HepG2 (cell line): Measurements from ENCODE around the gene SAMD9L. TPM values are rescaled to one million over a fixed set of nuclear protein-coding genes. Genes with fewer than 3 reads are reported as not detected.

ENCODE experiments used
- ATAC-seq: fragments of 200-7000 bp; cut with Tn5 transposase; 3 replicates; pipeline ENCODE4 v1.9.1; 2020; ENCODE audit warnings: mild to moderate bottlenecking, moderate library complexity
- BruUV-seq: library from RNA; stranded (reverse); fragments of 400-500 nt; replicated peaks from 2 replicates; lab custom pipeline; 2021; lab: Mats Ljungman, UMichigan
- CTCF ChIA-PET: fragments of 300-600 bp; formaldehyde crosslinking; extraction: SDS; loops from one replicate; lab custom pipeline; 2021; ENCODE audit warnings: low total read pairs, inconsistent platforms, low intra/inter-chr PET ratio; lab: Yijun Ruan, JAX
- POLR2A ChIA-PET: fragments of 350-600 bp; sonication (Branson Sonifier 250); formaldehyde crosslinking; loops from one replicate; lab custom pipeline; 2020; ENCODE audit warnings: antibody characterized with exemption, inconsistent platforms; lab: Yijun Ruan, JAX
- DNase-seq: peaks from one replicate; pipeline ENCODE4 v3.0.0-alpha.2; 2015; ENCODE audit warnings: low spot score
- FAIRE-seq: peaks from 3 replicates; lab custom pipeline; 2011; peaks lifted over from hg19 to GRCh38; lab: Jason Lieb, UNC
- H2AFZ ChIP-seq: one replicate; pipeline ENCODE4 v1.6.1; 2011; ENCODE audit warnings: low read length, inconsistent platforms
- H3K27ac ChIP-seq: fragments of 300-600 bp; 3 replicates; pipeline ENCODE4 v1.8.0; 2011; ENCODE audit warnings: mixed run types, mild to moderate bottlenecking, mixed read lengths, low read length, inconsistent platforms; ENCODE audit not compliant: insufficient read depth; ENCODE audit errors: extremely low read length
- H3K27me3 ChIP-seq, 2 experiments: fragments of 200-600 bp in 1 of 2; 2 replicates in 1 of 2; 3 replicates in 1 of 2; pipeline versions ENCODE4 v1.6.0 to v1.8.0; 2011; ENCODE audit warnings: low read length in 2 of 2, mild to moderate bottlenecking in 2 of 2, moderate library complexity in 2 of 2, inconsistent platforms in 1 of 2; ENCODE audit not compliant: insufficient read depth in 2 of 2, control insufficient read depth in 1 of 2
- H3K36me3 ChIP-seq, 2 experiments: fragments of 200-600 bp in 1 of 2; replicated peaks in 1 of 2; 2 replicates in 1 of 2; 3 replicates in 1 of 2; pipeline versions ENCODE4 v1.5.1 to v1.8.0; 2011; ENCODE audit warnings: low read length in 2 of 2, inconsistent platforms in 1 of 2; ENCODE audit not compliant: insufficient read depth in 2 of 2, control insufficient read depth in 1 of 2
- H3K4me1 ChIP-seq: 2 replicates; pipeline ENCODE4 v1.5.1; 2012; ENCODE audit warnings: low read length, inconsistent platforms; ENCODE audit not compliant: insufficient read depth
- H3K4me2 ChIP-seq: 2 replicates; pipeline ENCODE4 v1.6.0; 2011; ENCODE audit warnings: low read depth, low read length, inconsistent platforms
- H3K4me3 ChIP-seq, 3 experiments: fragments of 200-600 bp in 1 of 3; sonication (generic), shearing (Covaris generic) in 1 of 3; replicated peaks in 1 of 3; 2 replicates each; pipeline ENCODE4 v1.5.1; 2011 to 2016; ENCODE audit warnings: low read length in 3 of 3, inconsistent platforms in 2 of 3, low read depth in 2 of 3, mild to moderate bottlenecking in 2 of 3, control low read depth in 1 of 3, mixed read lengths in 1 of 3; ENCODE audit not compliant: insufficient read depth in 1 of 3
- H3K79me2 ChIP-seq: one replicate; pipeline ENCODE4 v1.6.1; 2011; ENCODE audit warnings: low read length, inconsistent platforms; ENCODE audit not compliant: insufficient read depth
- H3K9ac ChIP-seq: 2 replicates; pipeline ENCODE4 v1.6.0; 2011; ENCODE audit warnings: mild to moderate bottlenecking, low read depth, low read length, inconsistent platforms; ENCODE audit not compliant: insufficient read depth
- H3K9me3 ChIP-seq: 2 replicates; pipeline ENCODE4 v1.5.1; 2012; ENCODE audit warnings: mild to moderate bottlenecking, low read length
- H4K20me1 ChIP-seq: 2 replicates; pipeline ENCODE4 v1.6.0; 2011; ENCODE audit warnings: inconsistent platforms, mild to moderate bottlenecking, low read length, moderate library complexity; ENCODE audit not compliant: insufficient read depth
- FOXO1 ChIP-seq: sonication (generic); formaldehyde crosslinking; IDR thresholded peaks from 2 replicates; pipeline ENCODE4 v1.4.0; 2020; ENCODE audit warnings: missing genetic modification reagents
- GATA4 ChIP-seq: sonication (generic); IDR thresholded peaks from 2 replicates; pipeline ENCODE4 v1.6.1; 2016; ENCODE audit warnings: antibody characterized with exemption, low read depth, borderline replicate concordance
- HDAC1 ChIP-seq: sonication (generic); formaldehyde crosslinking; IDR thresholded peaks from 2 replicates; pipeline ENCODE4 v1.5.1; 2020; ENCODE audit warnings: mild to moderate bottlenecking, missing genetic modification reagents
- MEF2D ChIP-seq: sonication (generic); formaldehyde crosslinking; IDR thresholded peaks from 2 replicates; pipeline ENCODE4 v1.5.1; 2020; ENCODE audit warnings: mild to moderate bottlenecking, missing genetic modification reagents
- NR2F2 ChIP-seq: IDR thresholded peaks from 2 replicates; pipeline ENCODE4 v1.6.1; 2012; ENCODE audit warnings: low read depth, inconsistent platforms, borderline replicate concordance
- PAX8 ChIP-seq: sonication (generic); formaldehyde crosslinking; IDR thresholded peaks from 2 replicates; pipeline ENCODE4 v1.8.0; 2022; ENCODE audit warnings: mild to moderate bottlenecking, missing genetic modification reagents, borderline replicate concordance
- PAXIP1 ChIP-seq: sonication (generic); formaldehyde crosslinking; conservative IDR thresholded peaks from 2 replicates; pipeline ENCODE4 v1.4.0; 2020; ENCODE audit warnings: mild to moderate bottlenecking, missing genetic modification reagents, moderate library complexity
- POLR2AphosphoS2 ChIP-seq: IDR thresholded peaks from 2 replicates; pipeline ENCODE4 v1.6.1; 2011; ENCODE audit warnings: low read depth, low read length, improper control_type of control experiment
- RARA ChIP-seq: IDR thresholded peaks from 2 replicates; pipeline ENCODE4 v1.6.1; 2016; ENCODE audit warnings: missing genetic modification reagents, missing compliant biosample characterization
- TBP ChIP-seq: sonication (generic); formaldehyde crosslinking; IDR thresholded peaks from 2 replicates; pipeline ENCODE4 v1.5.0; 2020; ENCODE audit warnings: missing genetic modification reagents
- THYN1 ChIP-seq: sonication (generic); formaldehyde crosslinking; IDR thresholded peaks from 2 replicates; pipeline ENCODE4 v1.8.1; 2023; ENCODE audit warnings: low read depth, mild to moderate bottlenecking, moderate library complexity, missing genetic modification reagents, borderline replicate concordance
- ZBTB3 ChIP-seq: sonication (generic); formaldehyde crosslinking; IDR thresholded peaks from 2 replicates; pipeline ENCODE4 v1.4.0; 2020; ENCODE audit warnings: low read depth, mild to moderate bottlenecking, moderate library complexity, missing genetic modification reagents, borderline replicate concordance
- ZNF354B ChIP-seq: sonication (generic); formaldehyde crosslinking; IDR thresholded peaks from 2 replicates; pipeline ENCODE4 v1.8.0; 2022; ENCODE audit warnings: mild to moderate bottlenecking, missing genetic modification reagents
- ZNF747 ChIP-seq: sonication (generic); formaldehyde crosslinking; IDR thresholded peaks from 2 replicates; pipeline ENCODE4 v1.8.1; 2023; ENCODE audit warnings: missing genetic modification reagents, mild to moderate bottlenecking, borderline replicate concordance
- WGBS: methylation state at CpG from one replicate; pipeline ENCODE4 v1.1.6; 2017; ENCODE audit warnings: low lambda C conversion rate; 5-methylcytosine and 5-hydroxymethylcytosine counted together
- in situ Hi-C: cut with HindIII; loops from 2 replicates; pipeline ENCODE4 v1.10.0; 2017; ENCODE audit warnings: low pct_unique_long_range_greater_than_20kb; ENCODE audit not compliant: extremely low pct_ligation_motif_present
- intact Hi-C: fragments of 100-400 bp; cut with micrococcal nuclease; formaldehyde crosslinking; loops from one replicate; pipeline ENCODE4 v1.10.0; 2022; ENCODE audit not compliant: unreplicated experiment
- polyA plus RNA-seq, 8 experiments: library from polyadenylated mRNA; depleted of rRNA in 3 of 8; stranded (reverse) in 7 of 8; unstranded in 1 of 8; fragments of >200 nt; fragmentation: Illumina TruSeq in 4 of 8; extraction: Trizol in 4 of 8; gene quantifications; 2 replicates each; pipeline versions ENCODE4 v1.2.1 to v1.2.3, GENCODE V29; 2011 to 2016; ENCODE audit warnings: low read depth in 4 of 8, missing spikeins in 1 of 8, mixed read lengths in 1 of 8; ENCODE audit not compliant: insufficient read depth in 1 of 8
- total RNA-seq, 5 experiments: library from RNA; depleted of rRNA; stranded (reverse); fragments of >200 nt; fragmentation: Illumina TruSeq; extraction: Trizol; gene quantifications; 2 replicates each; pipeline ENCODE4 v1.2.3, GENCODE V29; 2016; ENCODE audit warnings: low read depth in 1 of 5
- TF ChIP-seq, protein P1 (sequence below): sonication (generic); formaldehyde crosslinking; IDR thresholded peaks from 2 replicates; pipeline ENCODE4 v1.4.0; 2020; ENCODE audit warnings: missing genetic modification reagents, borderline replicate concordance

The SAMD9L gene
- total and polyA plus RNA-seq, 2 of the 13 experiments (the other 11 are each of a cell fraction or from before 2014, with no cell fraction given), result not detected

DNA sequence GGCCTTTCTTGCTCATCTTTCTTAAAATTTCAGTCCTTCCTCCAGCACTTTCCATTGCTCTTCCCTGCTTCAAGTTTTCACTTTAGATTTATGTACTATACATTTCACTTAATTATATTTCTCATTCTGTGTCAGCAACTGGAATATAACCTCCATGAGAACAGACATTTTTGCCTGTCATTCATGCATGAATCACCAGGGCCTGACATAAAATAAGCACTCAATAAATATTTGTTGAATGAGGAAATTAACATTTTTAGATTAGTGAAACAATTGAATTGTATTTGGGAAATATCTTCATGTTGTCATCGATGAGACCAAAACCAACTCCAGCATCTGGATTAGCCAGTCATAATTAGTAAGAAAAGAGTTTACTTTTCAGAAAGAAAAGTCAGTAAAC lies 6.1 kb downstream of the SAMD9L start (continued):
- TF ChIP-seq ZNF354B (CRISPR knock-in tag) (no peak), PAXIP1 (CRISPR knock-in tag) (no peak)

- FAIRE-seq, result no peak
These were observed 7.5 kb downstream of the SAMD9L start for GRCh38 chr7:93140582-93141191.

More at GRCh38 chr7:93140582-93141191, 7.5 kb downstream of the SAMD9L start:
- no peaks in the 10 kb centered on the region for H3K4me1 ChIP-seq
- DNase-seq, result no peak
- H3K4me3 ChIP-seq, result no peak overlapping the region
- H2AFZ ChIP-seq, result no peak overlapping the region
- no peak overlapping the region for H3K27ac ChIP-seq
- intact Hi-C loops, result no loop called here
- in situ Hi-C loops, result no loop called here
- TF ChIP-seq THYN1 (CRISPR knock-in tag), result no peak
- no peak for TF ChIP-seq GATA4
- no peak for TF ChIP-seq PAX8 (CRISPR knock-in tag)
- no peak for TF ChIP-seq FOXO1
- no peak for TF ChIP-seq RARA (CRISPR knock-in tag)
- no peak for TF ChIP-seq HDAC1 (CRISPR knock-in tag)
- TF ChIP-seq MEF2D (CRISPR knock-in tag), result no peak
- TF ChIP-seq, protein P1, sequence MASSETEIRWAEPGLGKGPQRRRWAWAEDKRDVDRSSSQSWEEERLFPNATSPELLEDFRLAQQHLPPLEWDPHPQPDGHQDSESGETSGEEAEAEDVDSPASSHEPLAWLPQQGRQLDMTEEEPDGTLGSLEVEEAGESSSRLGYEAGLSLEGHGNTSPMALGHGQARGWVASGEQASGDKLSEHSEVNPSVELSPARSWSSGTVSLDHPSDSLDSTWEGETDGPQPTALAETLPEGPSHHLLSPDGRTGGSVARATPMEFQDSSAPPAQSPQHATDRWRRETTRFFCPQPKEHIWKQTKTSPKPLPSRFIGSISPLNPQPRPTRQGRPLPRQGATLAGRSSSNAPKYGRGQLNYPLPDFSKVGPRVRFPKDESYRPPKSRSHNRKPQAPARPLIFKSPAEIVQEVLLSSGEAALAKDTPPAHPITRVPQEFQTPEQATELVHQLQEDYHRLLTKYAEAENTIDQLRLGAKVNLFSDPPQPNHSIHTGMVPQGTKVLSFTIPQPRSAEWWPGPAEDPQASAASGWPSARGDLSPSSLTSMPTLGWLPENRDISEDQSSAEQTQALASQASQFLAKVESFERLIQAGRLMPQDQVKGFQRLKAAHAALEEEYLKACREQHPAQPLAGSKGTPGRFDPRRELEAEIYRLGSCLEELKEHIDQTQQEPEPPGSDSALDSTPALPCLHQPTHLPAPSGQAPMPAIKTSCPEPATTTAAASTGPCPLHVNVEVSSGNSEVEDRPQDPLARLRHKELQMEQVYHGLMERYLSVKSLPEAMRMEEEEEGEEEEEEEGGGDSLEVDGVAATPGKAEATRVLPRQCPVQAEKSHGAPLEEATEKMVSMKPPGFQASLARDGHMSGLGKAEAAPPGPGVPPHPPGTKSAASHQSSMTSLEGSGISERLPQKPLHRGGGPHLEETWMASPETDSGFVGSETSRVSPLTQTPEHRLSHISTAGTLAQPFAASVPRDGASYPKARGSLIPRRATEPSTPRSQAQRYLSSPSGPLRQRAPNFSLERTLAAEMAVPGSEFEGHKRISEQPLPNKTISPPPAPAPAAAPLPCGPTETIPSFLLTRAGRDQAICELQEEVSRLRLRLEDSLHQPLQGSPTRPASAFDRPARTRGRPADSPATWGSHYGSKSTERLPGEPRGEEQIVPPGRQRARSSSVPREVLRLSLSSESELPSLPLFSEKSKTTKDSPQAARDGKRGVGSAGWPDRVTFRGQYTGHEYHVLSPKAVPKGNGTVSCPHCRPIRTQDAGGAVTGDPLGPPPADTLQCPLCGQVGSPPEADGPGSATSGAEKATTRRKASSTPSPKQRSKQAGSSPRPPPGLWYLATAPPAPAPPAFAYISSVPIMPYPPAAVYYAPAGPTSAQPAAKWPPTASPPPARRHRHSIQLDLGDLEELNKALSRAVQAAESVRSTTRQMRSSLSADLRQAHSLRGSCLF (CRISPR knock-in tag), result no peak
- TF ChIP-seq NR2F2, result no peak
- TF ChIP-seq TBP, result no peak
- no peak for TF ChIP-seq ZNF747 (CRISPR knock-in tag)
- no peak for TF ChIP-seq POLR2AphosphoS2
- no peak for TF ChIP-seq ZBTB3 (CRISPR knock-in tag)
- H3K27me3 ChIP-seq, result no peaks in the 10 kb centered on the region; a peak in 1 of 5 replicates
- H3K9ac ChIP-seq, result no peak overlapping the region
- WGBS, result 11% methylated on average over 3 of the region's 3 CpGs
- POLR2A ChIA-PET, result no interaction called here
- no peaks in the 10 kb centered on the region for H3K79me2 ChIP-seq
- H3K4me2 ChIP-seq, result no peak overlapping the region
- ATAC-seq, result no peak
- CTCF ChIA-PET, result no interaction called here
- BruUV-seq, result no TSS peak
- no peaks in the 10 kb centered on the region for H3K9me3 ChIP-seq
- no peaks in the 10 kb centered on the region for H4K20me1 ChIP-seq
- no peaks in the 10 kb centered on the region for H3K36me3 ChIP-seq
